Superior temporal gyrus (tissue), 1 donor: ENCODE results near the gene HYAL1.

ENCODE experiments used
- DNase-seq: peaks from one replicate; pipeline ENCODE4 v3.0.0-alpha.2; 2016; ENCODE audit errors: extremely low spot score

HYAL1 gene

DNA sequence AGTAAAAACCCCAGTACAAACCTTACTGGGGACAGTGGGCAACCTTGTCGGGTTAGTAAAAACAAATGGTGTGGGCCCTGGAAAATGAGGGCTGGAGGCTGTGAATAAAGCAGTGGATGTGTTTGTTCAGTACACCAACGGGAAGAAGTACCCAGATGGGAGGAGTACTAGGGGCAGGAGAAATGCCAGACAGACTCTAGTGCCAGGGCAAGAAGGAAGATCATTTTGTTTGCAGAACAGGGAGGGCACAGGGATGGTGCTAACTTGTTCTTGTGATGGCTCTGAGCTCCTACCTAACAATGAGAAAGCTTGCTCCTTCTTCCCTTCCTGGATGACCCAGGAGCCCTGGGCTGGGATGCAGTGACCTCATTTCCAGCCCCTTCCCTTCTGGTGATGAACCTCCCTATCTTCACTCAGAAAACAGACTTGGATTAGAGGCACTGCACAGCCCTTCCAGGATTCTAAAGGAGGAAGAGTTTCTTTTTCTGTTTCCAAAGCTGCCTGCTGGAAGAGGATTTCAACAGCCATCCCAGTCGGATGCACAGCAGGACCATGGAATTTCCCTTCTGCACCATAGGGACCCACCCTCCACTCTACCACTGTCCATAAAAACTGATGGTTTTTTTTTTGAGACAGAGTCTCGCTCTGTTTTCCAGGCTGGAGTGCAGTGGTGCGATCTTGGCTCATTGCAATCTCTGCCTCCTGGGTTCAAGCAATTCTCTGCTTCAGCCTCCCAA, 31.1 kb upstream of the HYAL1 start:
- DNase-seq, result no peak

DNA sequence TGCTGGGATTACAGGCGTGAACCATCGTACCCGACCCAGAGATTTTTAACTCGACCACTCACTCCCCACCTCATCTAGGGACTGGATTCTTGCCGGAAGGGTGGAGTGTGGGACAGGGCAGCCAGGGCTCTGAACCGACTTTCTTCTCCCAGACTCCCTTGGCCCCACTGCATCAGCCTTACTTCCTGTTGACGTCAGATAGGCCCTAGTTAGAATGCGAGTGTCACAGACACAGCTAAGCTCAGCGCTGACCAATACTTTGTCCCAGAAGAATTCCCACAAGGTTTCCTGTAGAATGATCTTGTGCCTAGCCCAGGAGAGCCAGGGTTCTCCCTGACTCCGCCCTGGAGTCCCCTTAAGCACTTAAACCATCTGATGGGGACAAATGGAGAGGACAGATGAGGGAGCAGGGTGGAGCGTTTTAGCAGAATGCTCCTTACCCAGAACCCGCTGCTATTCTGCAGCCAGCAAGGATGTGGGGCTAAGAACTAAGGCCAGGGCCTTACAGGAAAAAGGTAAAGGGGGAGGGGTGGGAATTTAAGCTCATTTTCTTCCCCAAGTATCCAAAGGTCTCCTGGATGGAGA, 30.5 kb upstream of the HYAL1 start:
- DNase-seq, result no peak

DNA sequence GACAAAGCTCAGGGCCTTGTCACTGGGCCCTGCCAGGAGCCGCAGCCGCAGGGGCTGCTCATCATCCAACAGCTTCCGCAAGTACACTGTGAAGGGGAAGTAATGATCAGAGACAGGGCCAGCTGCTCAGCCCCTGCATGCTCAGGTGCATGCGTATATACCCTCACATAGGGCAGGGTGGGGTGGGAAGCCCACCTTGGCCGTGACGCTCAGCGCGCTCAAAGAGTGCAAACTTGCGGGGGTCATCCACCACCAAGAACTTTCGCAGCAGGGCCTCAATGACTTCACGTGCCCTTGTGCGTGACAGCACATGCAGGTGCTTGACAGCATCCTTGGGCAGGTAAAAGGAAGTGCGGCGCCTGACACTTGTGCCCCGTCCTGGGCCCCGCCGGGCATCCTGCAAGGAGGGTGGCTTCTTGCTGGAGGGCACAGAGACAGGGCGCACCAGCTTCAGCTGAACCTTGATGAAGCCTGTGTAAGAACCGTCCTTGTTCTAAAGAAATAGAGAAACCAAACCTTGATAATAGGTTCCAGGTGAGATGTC, 28.1 kb upstream of the HYAL1 start:
- no peak for DNase-seq

- no peak for DNase-seq
Observed at GRCh38 chr3:50330330-50330729, 27.0 kb upstream of the HYAL1 start.

GRCh38 chr3:50327943-50328691, 24.7 kb upstream of the HYAL1 start, which contains the start of gene TUSC2:
TSS of gene TUSC2 (minus strand) at chr3:50328223. CDS start at chr3:50328099, 124 bp downstream.
- DNase-seq, result peak; percentile 100

DNA sequence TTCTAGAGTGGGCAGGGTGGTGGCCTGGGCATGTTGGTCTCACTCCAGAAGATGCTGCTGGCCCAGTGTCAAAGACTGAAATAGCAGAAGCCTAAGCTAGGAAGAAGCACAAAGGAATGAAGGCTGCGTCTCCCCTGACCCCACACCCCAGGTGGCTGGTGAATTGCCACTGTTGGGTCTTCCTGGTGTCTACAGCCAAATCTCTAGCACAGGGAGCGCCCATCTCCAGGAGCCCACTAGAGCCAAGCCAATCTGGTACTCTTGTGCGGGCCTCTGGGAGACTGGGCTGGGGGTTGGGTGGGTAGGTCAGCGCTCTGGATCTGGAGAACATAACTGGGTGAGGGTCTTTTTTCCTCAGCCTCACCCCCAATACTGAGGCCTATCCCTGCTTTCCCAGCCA, 23.8 kb upstream of the HYAL1 start:
- no peak for DNase-seq

DNA sequence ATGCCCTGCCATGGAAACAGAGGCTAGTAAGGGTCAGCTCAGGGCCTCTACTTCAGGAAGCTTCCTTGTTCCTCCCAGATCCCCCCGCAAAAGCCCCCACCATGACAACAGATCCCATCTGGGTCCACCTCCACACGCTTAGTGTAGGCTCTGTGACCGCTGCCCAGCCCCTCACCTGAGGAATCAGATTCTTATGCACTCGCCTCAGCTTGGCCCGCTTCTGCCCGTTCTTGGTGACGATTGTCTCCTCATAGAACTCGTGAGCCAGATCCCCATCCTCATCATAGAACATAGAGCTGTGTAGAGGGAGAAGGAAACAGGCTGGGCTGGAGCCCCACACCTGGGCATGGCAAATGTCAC, 22.8 kb upstream of the HYAL1 start:
- DNase-seq, result no peak

DNA sequence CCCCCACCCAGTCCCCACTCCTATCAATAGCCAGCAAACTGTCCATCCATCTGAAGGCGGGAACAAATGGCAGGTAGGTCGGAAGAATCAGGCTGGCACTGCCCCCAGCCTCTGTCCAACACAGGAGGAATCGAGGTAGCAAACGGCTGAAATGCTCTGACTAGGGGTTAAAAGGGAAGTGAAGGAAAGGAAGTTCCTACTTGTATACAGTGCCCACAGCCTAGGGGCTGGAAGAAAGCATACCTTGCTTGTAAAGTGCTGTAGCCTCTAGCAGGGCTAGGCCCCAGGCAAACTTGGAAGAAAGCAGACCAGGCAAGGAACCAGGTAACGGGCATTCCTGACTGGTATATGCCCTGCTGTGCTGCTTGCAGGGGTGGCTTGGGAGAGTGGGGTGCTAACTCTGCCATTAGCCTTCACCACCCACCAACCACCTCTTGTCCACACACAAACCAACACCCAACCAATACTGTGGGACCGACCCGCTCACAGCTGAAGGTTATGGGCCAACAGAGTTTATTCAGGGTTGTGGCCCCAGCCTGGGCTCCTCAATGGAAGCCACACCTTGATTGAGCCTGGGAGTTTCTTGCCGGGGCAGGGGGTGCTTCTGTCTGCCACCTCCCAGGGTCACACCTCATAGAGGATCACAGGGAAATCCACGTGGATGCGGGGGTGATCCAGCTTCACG, 22.3 kb upstream of the HYAL1 start:
- no peak for DNase-seq

GRCh38 chr3:50325113-50325480, 21.7 kb upstream of the HYAL1 start:
- no peak for DNase-seq

DNA sequence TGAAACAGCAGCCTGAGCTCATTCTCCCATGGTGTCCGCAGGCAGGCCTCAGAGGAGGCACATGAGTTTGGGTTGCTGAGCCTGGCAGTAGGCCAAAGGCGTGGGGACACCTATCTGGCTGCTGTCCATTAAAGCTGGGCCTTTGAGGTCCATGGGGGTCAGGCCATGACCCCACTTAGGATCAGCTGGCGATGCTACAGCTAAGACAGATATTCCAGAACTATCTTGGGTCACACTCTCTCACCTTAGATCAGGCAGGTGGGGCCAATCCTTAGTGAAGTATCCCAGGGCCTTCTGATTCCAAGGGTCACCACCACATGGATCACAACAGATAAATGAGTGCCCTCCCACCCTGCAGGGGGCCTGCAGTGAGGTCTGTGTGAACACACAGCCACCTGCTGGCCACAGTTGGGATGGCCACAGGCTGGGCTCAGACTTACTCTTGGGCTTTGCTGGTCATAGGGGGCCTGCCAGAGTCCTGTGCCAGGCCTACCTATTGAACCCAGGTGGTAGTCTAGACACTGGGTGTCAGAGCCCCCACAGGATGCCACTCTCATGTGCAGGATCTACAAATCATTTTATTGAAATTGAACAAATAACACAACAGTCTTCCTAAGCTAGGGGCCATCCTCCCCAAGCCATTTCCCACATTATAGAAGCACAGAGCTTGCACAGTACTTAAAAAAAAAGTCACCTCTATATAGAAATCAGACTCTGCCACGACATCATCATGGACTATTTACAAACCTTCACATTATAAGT, 21.2 kb upstream of the HYAL1 start:
- peak; percentile 85 for DNase-seq

DNA sequence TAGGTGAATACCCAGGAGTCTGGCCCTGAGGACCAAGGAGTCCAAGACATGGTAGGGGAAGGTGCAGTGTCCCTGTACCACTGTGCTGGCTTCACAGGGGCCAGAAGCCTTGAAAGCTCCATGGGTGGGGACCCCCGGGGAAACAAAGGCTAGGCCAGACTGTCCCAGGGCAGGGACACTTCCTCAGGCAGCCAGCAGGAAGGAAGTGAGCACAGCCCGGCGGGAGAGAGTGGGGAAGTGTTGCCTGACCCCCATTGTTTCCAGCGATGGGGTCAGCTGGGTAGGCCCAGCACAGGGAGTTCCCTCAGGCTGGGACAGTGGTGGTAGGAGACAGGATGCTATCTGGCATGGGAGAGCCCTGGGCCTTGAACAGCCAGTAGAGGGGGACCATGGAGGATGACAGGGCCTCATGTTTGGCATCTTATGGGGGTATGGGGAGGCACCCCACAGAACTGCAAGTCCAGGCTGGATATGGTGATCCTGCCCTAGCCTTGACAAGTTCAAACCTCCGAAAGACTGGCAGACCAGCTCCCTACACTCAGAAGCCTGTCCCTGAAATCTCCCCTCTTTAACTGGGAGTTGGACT, 20.3 kb upstream of the HYAL1 start:
- DNase-seq, result no peak

GRCh38 chr3:50323092-50323600, 19.8 kb upstream of the HYAL1 start:
- DNase-seq, result no peak

- DNase-seq, result no peak
Observed at GRCh38 chr3:50322386-50323091, 19.2 kb upstream of the HYAL1 start, which contains the start of gene HYAL2. TSS of gene HYAL2 (minus strand) at chr3:50322745. CDS start at chr3:50320489, 2,256 bp downstream.

- DNase-seq, result no peak
Observed at GRCh38 chr3:50322115-50322385, 18.7 kb upstream of the HYAL1 start.

- DNase-seq, result peak; percentile 90
Observed at GRCh38 chr3:50321336-50322114, 18.2 kb upstream of the HYAL1 start.

DNA sequence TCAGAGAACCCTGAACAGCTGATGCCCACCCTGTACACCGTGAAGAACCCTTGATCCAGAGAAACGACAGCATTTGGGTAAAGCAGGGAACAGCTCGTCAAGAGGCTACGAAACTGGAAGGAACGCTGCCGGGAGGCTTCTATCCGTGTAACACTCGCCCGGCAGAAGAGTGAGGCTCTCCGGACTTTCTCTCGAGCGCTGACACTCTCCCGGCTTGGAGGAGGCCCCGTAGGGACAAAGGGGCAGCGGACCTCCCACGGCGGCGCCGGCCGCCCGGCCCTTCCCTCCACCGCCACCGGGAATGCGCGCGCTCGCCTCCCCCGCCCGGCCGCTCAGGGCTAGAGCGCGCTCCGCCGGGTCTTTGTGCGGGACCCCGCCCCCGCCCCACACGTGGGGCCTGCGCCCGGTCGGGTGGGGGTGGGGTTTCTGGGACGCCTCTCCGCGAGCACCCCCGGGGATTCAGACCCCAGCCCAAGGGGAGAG, 17.5 kb upstream of the HYAL1 start:
- DNase-seq, result peak; percentile 75

DNA sequence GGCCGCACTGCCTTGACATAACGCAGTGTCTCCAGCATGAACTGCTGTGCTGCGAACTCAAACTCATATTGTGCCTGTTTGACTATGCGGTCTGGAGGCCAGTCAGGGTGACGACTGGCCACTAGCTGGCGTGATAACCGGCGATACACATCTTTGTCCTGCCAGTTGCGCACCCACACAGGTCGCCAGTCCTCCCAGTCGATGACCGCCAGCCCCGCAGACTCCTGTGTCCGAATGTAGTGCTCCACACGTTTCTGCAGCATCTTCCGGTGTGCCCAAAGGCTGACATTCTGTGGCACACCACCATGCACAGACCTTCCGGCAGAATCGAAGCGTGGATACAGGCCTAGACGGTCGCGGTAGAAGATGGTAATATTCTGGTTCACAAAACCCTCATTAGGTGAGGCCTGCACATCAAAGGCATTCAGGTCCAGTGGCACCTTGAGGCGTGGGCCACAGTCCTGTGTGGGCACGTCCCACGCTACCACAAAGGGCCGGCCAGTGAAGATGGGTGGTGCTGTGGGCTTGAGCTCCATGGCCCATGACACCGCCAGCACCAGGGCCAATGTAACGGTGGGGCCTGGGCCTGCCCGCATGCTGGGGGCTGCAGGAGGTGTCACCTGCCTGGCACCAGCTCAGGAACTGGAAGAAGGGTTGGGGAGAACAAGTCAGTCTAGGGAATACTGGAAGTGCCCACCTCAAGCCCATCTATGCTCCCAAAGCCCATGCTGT, 16.7 kb upstream of the HYAL1 start:
- no peak for DNase-seq

DNA sequence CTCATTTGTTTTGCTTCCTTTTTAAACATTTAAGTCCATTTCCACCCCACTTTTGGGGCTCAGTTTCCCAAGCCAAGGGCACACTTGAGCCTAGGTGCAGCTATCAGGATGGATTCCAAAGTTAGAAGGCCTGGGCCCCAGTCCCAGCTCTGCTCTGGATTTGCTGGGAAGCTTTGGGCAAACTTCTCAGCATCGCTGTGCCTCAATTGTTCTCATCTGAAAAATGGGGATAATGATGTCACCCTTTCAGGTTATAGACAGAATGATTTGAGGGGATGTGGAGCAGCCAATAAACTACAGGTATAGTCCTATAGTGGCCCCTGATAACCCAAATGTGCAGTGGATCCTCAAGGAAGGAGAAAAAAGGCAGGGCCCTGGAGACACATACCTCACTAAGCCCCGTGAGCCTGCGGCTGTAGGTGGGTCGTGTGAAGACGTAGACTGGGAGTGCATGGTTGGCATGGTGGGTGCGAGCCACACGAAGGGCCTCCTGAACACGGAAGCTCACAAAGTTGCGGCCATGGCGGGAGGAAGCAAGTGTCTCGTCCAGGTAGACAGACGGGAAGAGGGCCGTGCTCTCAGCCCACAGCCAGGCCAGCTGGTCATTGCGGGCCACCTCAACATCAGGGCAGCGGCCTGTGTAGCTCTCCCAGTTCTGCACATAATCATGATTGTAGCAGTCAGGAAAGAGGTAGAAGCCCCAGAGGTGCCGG, 16.0 kb upstream of the HYAL1 start:
- DNase-seq, result no peak
